DND-41 (cell line): Measurements from ENCODE around the gene ORM1.

ENCODE experiments used
- ATAC-seq: fragments of 200-7000 bp; cut with Tn5 transposase; 3 replicates; pipeline ENCODE4 v1.9.1; 2021; ENCODE audit warnings: low read depth; ENCODE audit not compliant: insufficient read depth
- DNase-seq: peaks from one replicate; pipeline ENCODE4 v3.0.0-alpha.2; 2020
- H2AFZ ChIP-seq: 2 replicates; pipeline ENCODE4 v1.6.0; 2012; ENCODE audit warnings: low read depth, low read length
- H3K27ac ChIP-seq: 2 replicates; pipeline ENCODE4 v1.5.1; 2012; ENCODE audit warnings: low read length, inconsistent platforms
- H3K27me3 ChIP-seq: fragments of 200-600 bp; sonication (generic); 2 replicates; pipeline ENCODE4 v1.6.0; 2012; ENCODE audit warnings: low read length, mild to moderate bottlenecking, inconsistent platforms; ENCODE audit not compliant: insufficient read depth, poor library complexity
- H3K36me3 ChIP-seq: 2 replicates; pipeline ENCODE4 v1.5.1; 2012; ENCODE audit warnings: low read length, inconsistent platforms; ENCODE audit not compliant: insufficient read depth
- H3K4me1 ChIP-seq: 2 replicates; pipeline ENCODE4 v1.5.1; 2012; ENCODE audit warnings: mild to moderate bottlenecking, low read length; ENCODE audit not compliant: insufficient read depth
- H3K4me2 ChIP-seq: 2 replicates; pipeline ENCODE4 v1.6.0; 2012; ENCODE audit warnings: mild to moderate bottlenecking, moderate library complexity, low read length, inconsistent platforms; ENCODE audit not compliant: insufficient read depth
- H3K4me3 ChIP-seq, 2 experiments: fragments of 200-600 bp in 1 of 2; shearing (Covaris generic) in 1 of 2; 2 replicates each; pipeline ENCODE4 v1.5.1; 2012 to 2016; ENCODE audit warnings: inconsistent platforms in 2 of 2, low read length in 2 of 2, mild to moderate bottlenecking in 2 of 2, low read depth in 1 of 2, moderate library complexity in 1 of 2
- H3K79me2 ChIP-seq: 2 replicates; pipeline ENCODE4 v1.6.0; 2012; ENCODE audit warnings: low read length, inconsistent platforms; ENCODE audit not compliant: insufficient read depth
- H3K9ac ChIP-seq: 2 replicates; pipeline ENCODE4 v1.6.0; 2012; ENCODE audit warnings: low read depth, mild to moderate bottlenecking, inconsistent platforms, low read length, moderate library complexity
- H3K9me3 ChIP-seq: 2 replicates; pipeline ENCODE4 v1.5.1; 2012; ENCODE audit warnings: low read length, moderate library complexity, mild to moderate bottlenecking, inconsistent platforms; ENCODE audit not compliant: insufficient read depth, severe bottlenecking
- H4K20me1 ChIP-seq: 2 replicates; pipeline ENCODE4 v1.6.0; 2012; ENCODE audit warnings: low read length; ENCODE audit not compliant: insufficient read depth
- EZH2 ChIP-seq: IDR thresholded peaks from 3 replicates; pipeline ENCODE4 v1.6.1; 2012; ENCODE audit warnings: borderline replicate concordance, low read depth, mild to moderate bottlenecking, moderate library complexity, low read length, inconsistent platforms; ENCODE audit not compliant: severe bottlenecking
- TF ChIP-seq, protein P1 (sequence below): IDR thresholded peaks from 2 replicates; pipeline ENCODE4 v1.5.1; 2012; ENCODE audit warnings: borderline replicate concordance, low read length, moderate library complexity, mild to moderate bottlenecking; ENCODE audit not compliant: poor library complexity, severe bottlenecking; ENCODE audit errors: extremely low read depth

ORM1 gene

DNA sequence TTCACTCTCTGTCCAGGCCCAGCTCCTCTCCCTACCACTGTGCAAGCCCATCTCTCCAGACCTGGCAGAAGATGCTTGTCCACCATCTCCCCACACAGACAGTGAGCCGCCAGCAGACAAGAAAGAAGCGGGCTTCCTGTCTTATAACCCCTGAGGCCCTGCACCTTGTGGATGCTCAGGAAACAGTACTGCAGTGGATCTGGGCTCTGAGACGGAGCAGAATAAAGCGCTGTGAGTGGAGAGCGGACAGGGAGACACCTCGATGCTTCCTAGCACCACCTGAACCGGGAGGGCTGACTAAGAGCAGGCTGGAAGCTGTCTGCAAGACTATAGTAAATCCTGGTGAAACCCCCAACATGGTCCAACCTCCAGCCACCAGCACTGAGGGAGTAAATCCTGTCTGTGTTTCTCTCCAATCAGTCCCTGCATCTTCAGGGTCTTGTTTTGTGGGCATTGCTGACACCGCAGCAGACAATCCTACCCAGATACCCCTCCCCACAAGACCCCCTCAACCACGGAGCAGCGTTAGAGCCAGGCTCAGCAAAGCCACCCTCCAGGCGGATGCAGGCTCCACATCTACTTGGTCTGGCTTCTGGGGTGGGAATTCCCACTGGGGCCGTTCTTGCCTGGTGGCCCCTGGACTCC, 25.5 kb downstream of the ORM1 start:
- Histone ChIP-seq H3K4me3 (no peak overlapping the region), H4K20me1 (0 out of 2 replicates have a peak, but pooled peaks cover 3% of the 10 kb centered on the region), H2AFZ (no peak overlapping the region), H3K27me3 (no peaks in the 10 kb centered on the region), H3K36me3 (peaks cover 90% of the 10 kb centered on the region), H3K27ac (peak overlapping the region; percentile 63), H3K9ac (no peak overlapping the region), H3K9me3 (no peaks in the 10 kb centered on the region), H3K4me1 (peaks cover 20% of the 10 kb centered on the region), H3K79me2 (no peaks in the 10 kb centered on the region), H3K4me2 (no peak overlapping the region)
- DNase-seq, result no peak
- no peak for ATAC-seq
- TF ChIP-seq EZH2, result no peak
- TF ChIP-seq, protein P1, sequence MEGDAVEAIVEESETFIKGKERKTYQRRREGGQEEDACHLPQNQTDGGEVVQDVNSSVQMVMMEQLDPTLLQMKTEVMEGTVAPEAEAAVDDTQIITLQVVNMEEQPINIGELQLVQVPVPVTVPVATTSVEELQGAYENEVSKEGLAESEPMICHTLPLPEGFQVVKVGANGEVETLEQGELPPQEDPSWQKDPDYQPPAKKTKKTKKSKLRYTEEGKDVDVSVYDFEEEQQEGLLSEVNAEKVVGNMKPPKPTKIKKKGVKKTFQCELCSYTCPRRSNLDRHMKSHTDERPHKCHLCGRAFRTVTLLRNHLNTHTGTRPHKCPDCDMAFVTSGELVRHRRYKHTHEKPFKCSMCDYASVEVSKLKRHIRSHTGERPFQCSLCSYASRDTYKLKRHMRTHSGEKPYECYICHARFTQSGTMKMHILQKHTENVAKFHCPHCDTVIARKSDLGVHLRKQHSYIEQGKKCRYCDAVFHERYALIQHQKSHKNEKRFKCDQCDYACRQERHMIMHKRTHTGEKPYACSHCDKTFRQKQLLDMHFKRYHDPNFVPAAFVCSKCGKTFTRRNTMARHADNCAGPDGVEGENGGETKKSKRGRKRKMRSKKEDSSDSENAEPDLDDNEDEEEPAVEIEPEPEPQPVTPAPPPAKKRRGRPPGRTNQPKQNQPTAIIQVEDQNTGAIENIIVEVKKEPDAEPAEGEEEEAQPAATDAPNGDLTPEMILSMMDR, result no peak

DNA sequence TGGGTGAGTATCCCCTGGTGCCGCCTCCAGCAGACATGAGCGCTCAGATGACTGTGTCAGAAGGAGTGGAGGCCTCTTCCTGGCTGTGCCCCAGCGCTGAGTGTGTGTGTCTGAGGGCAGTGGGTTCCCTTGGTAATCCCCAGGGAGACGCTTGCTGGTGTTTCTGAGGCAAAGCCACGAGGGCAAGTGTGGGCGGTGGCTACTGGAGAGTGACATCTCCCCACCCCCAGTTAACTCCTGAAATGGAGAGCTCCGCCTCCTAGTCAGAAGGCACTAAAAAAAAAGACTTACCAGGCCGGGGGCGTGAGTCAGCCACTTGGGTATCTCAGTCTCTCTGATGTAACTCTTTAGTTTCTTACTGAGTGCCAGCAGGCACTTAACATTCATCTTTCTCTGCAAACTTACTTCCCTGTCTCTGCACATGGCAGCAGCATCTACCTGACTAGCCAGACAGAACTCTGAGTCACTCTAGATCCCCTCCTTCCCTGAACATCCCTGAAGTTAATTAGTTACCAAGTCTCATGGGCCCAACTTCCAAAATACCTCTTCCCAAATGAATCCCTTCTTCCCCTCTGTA, 26.1 kb downstream of the ORM1 start:
- H2AFZ ChIP-seq, result no peak overlapping the region
- H3K36me3 ChIP-seq, result peaks cover 89% of the 10 kb centered on the region
- peaks cover 20% of the 10 kb centered on the region for H3K4me1 ChIP-seq
- peak; percentile 91 for ATAC-seq
- H3K4me3 ChIP-seq, result no peak overlapping the region
- H3K27ac ChIP-seq, result peak overlapping the region; percentile 63
- H3K27me3 ChIP-seq, result no peaks in the 10 kb centered on the region
- no peak overlapping the region for H3K4me2 ChIP-seq
- no peaks in the 10 kb centered on the region for H3K9me3 ChIP-seq
- H3K9ac ChIP-seq, result peak overlapping the region; percentile 25; the same call in 1 of the 2 replicates
- H4K20me1 ChIP-seq, result 0 out of 2 replicates have a peak, but pooled peaks cover 3% of the 10 kb centered on the region
- no peak for TF ChIP-seq EZH2
- TF ChIP-seq, protein P1, result no peak
- DNase-seq, result peak; percentile 85
- H3K79me2 ChIP-seq, result no peaks in the 10 kb centered on the region

DNA sequence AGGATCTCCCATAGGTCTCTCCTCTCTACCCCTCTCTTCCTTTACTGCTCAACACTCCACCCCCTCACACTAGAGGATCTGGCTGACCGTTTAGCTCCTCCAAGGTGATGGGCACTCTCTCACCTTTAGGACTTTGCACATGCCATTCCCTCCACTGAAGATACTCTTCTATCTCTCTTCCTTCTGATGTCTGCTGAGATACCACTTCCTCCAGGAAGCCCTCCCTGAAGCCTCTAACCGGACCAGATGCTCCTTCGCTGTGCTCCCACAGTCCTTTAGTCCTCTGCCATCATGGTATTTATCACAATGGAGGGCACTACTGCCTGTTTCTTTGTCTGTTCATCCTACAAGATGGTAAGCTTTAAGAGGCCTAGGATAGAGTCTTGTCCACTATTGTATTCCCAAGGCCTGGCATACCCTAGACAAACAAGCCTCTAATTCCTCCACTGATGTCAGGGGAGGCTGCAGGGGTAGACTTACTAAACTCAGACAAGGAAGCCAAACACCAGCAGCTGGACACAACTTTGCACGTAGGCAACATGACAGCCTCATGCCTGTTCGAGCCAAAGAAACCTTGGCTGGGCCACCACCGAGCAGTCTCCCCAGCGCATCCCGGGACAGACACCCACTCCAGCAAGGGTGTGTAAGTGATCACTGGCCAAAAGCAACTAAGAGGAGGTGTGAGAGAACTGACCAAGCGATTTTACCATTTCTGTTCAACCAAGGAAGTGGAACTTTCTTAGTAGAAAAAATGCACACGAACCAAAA, 27.0 kb downstream of the ORM1 start:
- Histone ChIP-seq H3K4me2 (no peak overlapping the region), H2AFZ (no peak overlapping the region), H3K27ac (peak overlapping the region; percentile 59; the same call in 1 of the 2 replicates), H3K4me1 (peaks cover 20% of the 10 kb centered on the region), H4K20me1 (0 out of 2 replicates have a peak, but pooled peaks cover 3% of the 10 kb centered on the region), H3K79me2 (no peaks in the 10 kb centered on the region), H3K27me3 (no peaks in the 10 kb centered on the region), H3K9me3 (no peaks in the 10 kb centered on the region), H3K36me3 (peaks cover 86% of the 10 kb centered on the region), H3K4me3 (no peak overlapping the region), H3K9ac (no peak overlapping the region)
- no peak for TF ChIP-seq EZH2
- TF ChIP-seq, protein P1, result no peak
- no peak for ATAC-seq
- DNase-seq, result no peak
